Non-pigmented ciliary epithelial cell (primary cell): ENCODE results near the gene PMFBP1.
"Not testable (repeated sequence)": the region's sequence is repeated elsewhere in the genome, so short reads cannot be mapped to it uniquely, and the experiment has no call there.

ENCODE experiments used
- DNase-seq: peaks from one replicate; pipeline ENCODE4 v3.0.0-alpha.2; 2010; ENCODE audit warnings: low read depth

PMFBP1 gene

DNA sequence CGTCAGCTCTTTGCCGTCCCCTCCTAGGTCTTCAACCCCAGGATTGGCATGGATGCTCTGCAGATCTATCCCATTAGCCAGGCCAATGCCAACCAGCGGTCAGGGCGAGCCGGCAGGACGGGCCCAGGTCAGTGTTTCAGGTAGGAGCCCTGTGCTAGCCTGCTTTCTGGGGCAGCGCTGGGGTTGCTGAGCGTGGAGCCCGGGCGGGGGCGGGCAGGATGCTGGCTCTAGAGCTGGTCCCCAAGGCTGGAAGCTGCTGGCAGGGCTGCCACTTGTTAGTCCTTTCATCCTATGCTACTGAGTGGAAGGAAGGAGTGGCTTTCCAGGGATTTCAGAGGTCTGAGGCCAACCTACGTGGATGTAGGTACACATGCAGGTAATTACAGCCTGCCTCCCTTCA is 66.0 kb downstream of the PMFBP1 start:
- no peak for DNase-seq

DNA sequence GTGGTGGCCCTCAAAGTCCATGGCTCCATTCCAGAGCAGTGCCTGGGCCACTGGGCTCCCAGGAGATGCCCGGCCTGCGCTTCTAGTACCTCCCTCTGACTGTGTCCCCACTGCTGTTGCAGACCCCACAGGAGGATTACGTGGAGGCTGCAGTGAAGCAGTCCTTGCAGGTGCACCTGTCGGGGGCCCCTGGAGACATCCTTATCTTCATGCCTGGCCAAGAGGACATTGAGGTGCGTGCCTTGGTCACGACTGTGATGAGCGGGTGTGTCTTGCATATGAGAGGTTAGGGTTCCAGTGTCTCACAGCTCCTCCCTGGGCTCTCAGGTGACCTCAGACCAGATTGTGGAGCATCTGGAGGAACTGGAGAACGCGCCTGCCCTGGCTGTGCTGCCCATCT is 67.0 kb downstream of the PMFBP1 start:
- DNase-seq = no peak

DNA sequence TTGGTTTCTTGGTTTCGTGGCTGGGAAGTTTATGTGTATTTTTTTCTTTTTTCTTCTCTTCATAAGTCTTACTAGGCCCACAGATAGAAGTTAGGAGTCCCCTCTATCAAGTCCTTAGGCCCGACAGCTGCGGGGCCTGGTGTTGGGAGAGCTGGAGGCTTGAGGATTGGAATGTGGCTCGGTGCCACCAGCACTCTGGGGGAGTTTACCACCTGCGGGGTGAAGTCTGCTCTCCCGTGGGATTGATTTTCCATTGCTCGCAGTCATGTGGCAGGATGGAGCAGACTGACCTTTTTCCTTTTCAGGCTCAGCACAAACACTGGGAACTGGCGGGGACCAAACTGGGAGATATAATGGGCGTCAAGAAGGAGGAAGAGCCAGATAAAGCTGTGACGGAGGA is 70.8 kb downstream of the PMFBP1 start:
- no peak for DNase-seq

DNA sequence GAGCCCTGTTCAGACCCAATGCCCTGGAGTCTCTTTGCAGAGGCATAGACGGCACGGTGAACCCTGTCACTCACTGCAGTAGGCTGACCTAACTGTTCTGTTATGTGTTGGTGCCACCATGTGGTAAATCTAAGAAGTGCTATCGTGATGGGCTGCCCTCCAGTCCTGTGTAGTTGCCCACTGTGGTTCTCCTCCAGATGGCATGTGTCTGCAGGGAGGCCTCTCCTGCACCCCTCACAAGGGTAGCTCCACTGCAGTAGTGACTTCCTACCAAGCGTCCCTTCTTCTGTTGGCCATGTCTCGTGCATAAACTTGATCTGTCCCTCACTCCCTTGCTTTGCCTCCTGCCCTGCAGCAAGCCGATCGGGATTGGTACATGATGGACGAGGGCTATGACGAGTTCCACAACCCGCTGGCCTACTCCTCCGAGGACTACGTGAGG is 72.6 kb downstream of the PMFBP1 start:
- DNase-seq = peak; percentile 8

DNA sequence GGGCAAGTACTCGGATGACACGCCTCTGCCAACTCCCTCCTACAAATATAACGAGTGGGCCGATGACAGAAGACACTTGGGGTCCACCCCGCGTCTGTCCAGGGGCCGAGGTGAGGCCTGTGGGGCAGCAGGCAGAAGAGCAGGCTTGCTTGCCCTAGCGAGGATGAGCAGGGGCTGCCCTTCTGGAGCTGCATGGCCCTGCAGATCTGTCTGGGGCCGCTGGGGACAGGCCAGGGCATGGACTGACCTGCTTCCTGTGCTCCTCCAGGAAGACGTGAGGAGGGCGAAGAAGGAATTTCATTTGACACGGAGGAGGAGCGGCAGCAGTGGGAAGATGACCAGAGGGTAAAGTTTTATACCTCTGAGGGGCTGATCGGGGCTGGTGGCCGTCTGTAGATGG is 73.0 kb downstream of the PMFBP1 start:
- DNase-seq = no peak

DNA sequence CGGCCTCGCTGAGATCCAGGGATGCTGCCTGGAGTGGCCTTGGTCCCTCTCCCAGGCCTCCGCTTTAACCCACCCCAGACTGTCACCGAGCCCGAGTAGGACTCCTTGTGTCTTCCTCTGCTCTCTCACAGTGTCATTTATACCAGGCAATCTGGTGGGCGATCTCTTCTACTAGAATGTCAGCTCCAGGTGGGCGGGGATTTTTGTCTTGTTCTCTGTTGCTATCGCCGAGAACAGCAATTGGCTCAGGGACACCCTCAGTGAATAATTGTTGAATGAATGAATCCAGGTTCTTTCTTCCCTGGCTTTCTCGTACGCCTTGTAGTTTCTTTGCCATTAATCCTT is 77.7 kb downstream of the PMFBP1 start:
- no peak for DNase-seq

DNA sequence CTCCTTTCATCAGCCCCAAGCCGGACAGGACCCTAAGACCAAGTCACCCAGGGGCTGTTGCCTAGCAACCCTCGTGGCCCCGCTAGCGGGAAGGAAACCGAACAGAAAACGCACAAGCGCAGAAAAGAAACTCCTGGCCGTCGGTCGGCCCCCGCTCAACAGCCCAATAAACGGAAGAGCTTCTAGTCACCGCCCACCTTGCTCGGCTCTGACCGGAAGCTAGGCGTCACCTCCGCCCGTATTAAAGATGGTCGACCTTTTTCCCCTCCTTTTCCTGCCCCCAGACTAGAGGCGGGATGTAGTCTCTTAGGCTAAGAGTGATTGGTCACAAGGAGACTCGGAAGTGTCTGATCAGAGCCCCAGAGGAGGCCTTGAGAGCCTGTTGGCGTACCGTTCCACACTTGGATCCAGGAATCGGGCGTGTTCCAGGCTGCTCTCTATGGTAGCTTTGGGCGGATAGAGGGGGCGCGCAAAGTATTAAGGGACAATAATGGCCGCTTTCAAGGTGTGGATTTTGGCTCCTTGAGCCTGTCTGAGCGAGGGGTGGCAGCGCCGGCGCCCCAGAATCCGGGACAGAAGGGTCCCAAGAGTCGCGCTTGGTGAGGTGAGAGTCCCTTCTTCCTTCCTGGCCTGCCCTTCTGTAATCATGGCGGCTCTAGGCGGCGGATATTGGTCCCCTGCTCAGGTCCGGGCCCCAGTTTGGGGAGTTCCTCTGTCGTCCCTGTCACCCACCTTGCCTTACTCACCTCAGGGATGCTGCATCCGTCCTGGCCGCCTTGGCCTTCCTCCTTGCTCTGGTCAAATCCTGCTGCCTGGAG is 78.3 kb downstream of the PMFBP1 start, which contains the start of the genes DHX38 and TXNL4B:
Gene DHX38, plus strand, starts transcription at position 400 of the 818 bp plus-strand sequence. CDS start 2,311 bp downstream, outside the sequence.
Gene TXNL4B, minus strand, starts transcription at position 173 of the 818 bp plus-strand sequence. CDS start 2,871 bp downstream, outside the sequence.
- DNase-seq = peak; percentile 98

DNA sequence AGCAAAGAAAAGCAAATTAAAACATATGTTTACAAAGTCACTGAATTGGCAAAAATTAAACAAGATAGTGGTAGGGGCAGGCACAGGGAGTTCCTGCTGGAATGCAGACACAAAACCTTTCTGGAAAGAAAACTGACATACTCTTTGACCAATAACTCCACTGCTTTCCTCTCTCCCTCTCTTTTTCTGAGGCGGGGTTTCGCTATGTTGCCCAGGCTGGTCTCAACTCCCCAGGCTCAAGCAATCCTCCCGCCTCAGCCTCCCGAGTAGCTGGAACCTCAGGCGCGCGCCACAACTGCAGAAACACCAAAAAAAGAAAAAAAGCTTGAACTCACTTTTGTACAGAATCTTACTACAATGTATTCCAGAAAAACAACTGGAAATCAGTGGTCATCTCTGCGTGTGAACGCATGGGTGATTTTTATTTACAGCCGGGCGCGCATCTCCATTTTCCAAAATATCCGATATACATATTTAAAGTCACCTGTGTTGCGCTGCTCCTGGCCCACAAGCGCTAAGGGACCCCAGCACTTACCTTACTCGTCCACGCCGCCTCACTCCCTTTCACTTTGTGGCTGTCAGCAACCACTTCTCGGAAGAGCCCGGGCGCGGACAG is 79.0 kb downstream of the PMFBP1 start:
- DNase-seq = peak; percentile 10

DNA sequence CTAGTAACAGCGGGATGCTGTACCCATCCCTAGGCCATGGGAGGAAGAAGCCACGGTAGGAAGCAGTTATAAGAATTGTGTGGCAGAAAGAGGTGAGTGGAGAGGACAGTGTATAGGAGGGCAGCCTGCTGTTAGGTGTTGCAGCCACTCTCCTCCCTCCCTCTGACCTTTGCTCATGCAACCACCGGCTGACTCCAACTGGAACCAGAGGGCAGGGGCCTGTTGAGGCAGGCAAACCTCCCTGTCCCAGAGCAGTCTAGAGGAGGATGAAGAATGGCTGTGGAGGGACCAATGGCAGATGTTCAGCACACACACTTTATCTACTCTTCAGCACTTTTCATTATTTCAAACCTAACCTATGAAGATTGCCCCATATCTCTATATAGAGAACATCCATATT is 80.7 kb downstream of the PMFBP1 start:
- no peak for DNase-seq

DNA sequence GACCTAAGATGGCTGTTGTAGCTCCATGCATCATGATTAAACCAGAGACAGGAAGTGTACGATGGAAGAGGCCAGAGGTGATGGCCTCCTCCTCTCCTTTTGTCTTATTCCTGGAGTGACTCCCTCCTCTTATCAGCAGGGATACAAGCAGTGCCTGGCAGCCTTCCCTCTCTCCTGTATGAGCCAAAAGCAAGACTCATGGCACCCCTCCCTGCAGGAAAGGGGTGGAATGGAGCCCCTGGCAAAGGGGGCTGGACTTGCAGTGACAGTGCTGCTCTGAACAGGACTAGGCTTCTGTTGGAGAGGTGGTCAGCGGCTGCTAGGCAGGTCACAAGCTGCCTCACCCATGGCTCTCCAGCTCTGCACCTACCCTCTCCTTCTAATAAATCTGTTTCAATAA is 87.0 kb downstream of the PMFBP1 start:
- DNase-seq = no peak

DNA sequence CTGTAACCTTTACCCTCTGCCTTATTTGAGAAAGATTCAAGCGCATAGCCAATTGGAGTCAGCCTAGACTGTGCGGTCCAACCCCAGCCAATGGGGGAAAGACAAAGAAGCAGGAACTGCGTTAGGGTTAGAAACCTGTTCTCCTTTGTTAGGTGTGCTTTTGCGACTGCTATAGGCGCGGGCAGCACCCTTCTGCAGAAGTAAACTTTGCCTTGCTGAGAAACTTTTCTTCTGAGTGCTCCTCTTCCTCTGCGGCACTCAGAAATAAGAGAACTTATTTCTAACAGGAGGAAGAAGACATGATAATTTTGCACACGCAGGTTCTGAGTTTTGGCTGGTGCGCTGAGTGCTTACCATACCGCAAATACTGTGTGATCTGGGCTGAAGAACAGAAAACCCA is 87.5 kb downstream of the PMFBP1 start:
- DNase-seq = no peak

DNA sequence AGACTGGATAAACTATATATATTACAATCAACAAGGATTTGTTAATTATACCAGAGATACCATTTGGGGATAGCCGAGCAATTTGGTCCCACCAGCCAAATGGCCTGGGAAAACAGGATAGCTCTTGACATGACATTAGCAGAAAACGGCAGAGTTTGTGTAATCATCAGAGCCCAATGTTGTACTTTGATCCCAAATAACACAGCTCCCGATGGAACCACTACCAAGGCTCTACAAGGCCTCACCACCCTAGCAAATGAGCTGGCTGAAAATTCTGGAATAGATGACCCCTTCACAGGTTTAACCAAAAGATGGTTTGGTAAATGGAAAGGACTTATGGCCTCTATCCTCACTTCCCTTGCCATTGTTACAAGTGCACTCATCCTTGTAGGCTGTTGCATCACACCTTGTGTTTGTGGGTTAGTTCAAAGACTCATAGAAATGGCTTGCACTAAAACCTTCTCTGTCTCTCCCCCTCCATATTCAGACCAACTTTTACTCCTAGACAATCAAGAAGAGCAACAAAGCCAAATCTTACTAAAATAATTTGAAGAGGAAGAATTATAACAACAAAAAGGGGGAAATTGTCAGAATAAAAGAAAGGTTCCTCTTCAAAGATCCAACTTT is 88.1 kb downstream of the PMFBP1 start:
- DNase-seq = no peak

DNA sequence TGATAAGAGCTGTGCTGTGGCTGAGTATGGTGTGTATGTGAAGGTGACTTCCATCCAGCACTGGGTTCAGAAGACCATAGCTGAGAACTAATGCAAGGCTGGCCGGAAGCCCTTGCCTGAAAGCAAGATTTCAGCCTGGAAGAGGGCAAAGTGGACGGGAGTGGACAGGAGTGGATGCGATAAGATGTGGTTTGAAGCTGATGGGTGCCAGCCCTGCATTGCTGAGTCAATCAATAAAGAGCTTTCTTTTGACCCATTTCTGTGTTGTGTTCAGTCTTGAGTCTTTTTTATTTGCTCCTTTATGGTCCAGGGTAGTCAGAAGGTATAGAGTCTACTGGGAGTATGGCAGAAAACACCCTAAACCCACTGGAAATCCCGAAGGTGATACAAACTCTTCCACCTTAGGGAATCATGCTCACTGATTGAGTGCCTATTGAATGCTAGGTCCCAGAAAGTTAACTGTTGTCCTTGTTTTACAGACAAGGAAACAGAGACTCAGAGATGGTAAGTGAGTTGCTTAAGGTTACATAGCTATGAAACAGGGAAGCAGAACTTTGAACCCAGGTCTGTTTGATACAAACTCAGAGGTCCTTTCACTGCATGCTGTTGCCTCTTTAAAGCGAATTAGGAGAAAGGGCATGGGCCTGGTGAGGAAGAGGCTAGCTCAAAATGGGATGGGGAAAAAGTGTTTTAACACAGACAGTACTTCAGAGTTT is 94.8 kb downstream of the PMFBP1 start:
- DNase-seq = not testable (repeated sequence)

DNA sequence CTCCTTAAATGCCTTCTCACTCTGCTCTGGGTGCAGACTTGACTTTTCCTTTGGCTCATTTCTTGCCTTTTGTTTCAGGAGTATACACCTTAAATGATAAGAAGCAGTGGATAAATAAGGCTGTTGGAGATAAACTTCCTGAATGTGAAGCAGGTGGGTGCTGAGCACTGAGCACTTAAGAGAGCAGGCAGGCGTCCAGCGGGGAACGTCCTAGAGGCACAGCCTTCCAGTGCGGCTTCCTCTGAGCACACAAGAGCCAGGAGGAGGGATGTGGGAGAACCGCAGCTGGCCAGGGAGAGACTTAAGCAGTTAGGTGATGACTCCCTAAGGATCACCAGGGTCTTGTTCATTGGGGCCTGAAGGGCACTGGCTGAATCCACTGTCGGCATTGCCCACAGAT is 96.9 kb downstream of the PMFBP1 start:
- not testable (repeated sequence) for DNase-seq

DNA sequence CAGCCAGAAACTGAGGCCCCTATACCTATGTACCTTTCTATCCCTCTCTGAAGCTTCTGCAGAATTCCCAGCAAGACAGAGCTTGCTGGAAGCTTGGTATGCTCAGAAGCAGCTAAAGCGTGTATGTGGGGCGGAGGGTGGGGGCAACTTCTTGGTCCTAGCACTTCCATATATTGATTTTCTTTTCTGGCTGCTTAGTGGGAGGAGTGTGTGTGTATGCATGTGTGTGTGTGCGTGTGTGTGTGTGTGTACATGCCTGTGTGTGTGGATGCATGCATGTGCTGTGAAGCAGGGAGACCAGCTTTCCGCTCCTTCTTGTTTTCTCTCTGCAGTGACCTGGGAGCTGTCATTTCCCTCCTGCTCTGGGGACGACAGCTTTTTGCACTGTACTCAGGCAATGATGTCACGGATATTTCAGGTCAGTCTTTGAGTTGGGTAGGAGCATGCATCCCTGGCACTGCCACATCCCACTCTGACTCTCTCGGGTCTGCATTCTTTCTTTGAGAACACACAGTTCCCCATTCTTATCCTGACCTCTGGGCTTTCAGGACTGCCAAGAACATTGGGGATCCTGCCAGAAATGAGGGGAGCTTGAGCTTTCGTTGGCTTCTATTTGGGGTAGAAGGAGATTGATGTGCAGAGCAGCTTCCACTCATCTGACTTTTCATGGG is 98.3 kb downstream of the PMFBP1 start:
- no peak for DNase-seq

DNA sequence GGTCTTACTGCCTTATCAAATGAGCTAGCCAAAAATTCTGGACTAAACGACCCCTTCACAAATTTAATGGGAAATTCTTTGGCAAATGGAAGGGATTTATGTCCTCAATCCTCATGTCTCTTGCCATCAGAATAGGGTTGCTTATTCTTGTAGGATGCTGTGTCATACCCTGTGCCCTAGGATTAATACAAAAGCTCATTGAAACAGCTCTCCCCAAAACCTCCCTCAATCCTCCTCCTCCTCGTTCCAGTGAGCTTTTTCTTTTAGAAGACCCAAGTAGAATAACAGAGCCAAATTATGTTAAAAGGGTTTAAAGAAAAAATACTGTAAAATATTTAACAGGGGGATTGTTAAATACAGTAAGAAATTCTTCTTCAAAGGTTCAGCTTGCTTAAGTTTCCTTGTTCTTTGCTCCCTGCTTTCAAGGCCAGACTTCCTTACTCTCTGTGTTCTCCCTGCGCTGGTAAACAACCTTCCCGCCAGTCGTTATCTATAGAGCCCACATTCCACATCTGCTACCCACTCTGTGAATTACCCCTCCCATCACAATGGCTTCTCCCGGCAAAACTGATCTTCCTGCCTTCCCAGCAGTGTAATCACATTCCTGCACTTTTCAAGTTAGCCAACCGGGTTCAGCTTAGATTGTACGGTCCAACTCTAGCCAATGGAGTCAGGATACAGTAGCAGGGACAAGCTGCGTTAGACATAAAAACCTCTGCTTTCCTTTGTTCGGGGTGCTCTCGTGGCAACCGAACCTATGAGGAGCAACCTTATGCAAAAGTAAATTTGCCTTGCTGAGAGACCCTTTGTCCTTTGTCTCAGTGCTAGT is 99.2 kb downstream of the PMFBP1 start:
- DNase-seq = no peak
